NT2/D1 (cell line): Measurements from ENCODE around the gene IFI27L2.

Source experiments
- DNase-seq: peaks from one replicate; pipeline ENCODE4 v3.0.0-alpha.2; 2011; ENCODE audit warnings: low read depth, low spot score
- H3K27me3 ChIP-seq: 2 replicates; pipeline ENCODE4 v1.6.0; 2011; ENCODE audit warnings: mild to moderate bottlenecking; ENCODE audit not compliant: insufficient read length, insufficient read depth
- H3K36me3 ChIP-seq: 2 replicates; pipeline ENCODE4 v1.6.1; 2011; ENCODE audit warnings: mild to moderate bottlenecking, low read length, mixed read lengths; ENCODE audit not compliant: insufficient read depth, insufficient read length
- H3K4me1 ChIP-seq: 2 replicates; pipeline ENCODE4 v1.5.1; 2011; ENCODE audit not compliant: insufficient read depth, insufficient read length
- H3K4me3 ChIP-seq: 2 replicates; pipeline ENCODE4 v1.5.1; 2011; ENCODE audit warnings: low read depth; ENCODE audit not compliant: insufficient read length
- H3K9ac ChIP-seq: 2 replicates; pipeline ENCODE4 v1.6.0; 2011; ENCODE audit warnings: low read depth; ENCODE audit not compliant: insufficient read length
- H3K9me3 ChIP-seq: 2 replicates; pipeline ENCODE4 v1.5.1; 2011; ENCODE audit warnings: mild to moderate bottlenecking, low read length; ENCODE audit not compliant: insufficient read depth
- SUZ12 ChIP-seq: IDR thresholded peaks from 2 replicates; pipeline ENCODE4 v1.6.1; 2011; ENCODE audit not compliant: insufficient read length, insufficient read depth; ENCODE audit errors: extremely low read depth
- YY1 ChIP-seq: IDR thresholded peaks from 2 replicates; pipeline ENCODE4 v1.6.1; 2011; ENCODE audit not compliant: insufficient read length, insufficient read depth
- ZNF274 ChIP-seq: IDR thresholded peaks from 2 replicates; pipeline ENCODE4 v1.6.1; 2011; ENCODE audit warnings: mild to moderate bottlenecking, low read depth, low read length

IFI27L2 gene

DNA sequence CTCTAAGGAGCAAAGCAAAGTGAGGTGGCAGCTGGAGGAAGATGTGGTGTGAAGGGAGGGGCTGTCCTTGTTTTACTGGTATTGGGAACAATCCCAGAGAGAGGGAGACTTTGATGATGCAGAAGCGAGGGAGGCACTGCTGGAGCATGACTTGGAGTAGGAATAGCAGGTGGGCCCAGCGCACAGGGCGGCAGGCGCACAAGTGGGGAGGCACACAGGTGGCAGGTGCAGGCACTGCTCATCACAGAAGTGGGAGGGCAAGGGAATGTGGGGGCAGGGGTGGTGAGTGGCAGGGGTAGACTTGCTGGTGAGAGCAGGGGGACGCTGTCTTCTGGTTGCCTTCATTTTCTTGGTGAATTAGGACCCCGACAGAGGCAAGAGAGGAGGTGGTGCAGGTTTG lies 30.4 kb downstream of the IFI27L2 start:
- no peak for DNase-seq
- TF ChIP-seq YY1 (no peak), SUZ12 (no peak), ZNF274 (no peak)

DNA sequence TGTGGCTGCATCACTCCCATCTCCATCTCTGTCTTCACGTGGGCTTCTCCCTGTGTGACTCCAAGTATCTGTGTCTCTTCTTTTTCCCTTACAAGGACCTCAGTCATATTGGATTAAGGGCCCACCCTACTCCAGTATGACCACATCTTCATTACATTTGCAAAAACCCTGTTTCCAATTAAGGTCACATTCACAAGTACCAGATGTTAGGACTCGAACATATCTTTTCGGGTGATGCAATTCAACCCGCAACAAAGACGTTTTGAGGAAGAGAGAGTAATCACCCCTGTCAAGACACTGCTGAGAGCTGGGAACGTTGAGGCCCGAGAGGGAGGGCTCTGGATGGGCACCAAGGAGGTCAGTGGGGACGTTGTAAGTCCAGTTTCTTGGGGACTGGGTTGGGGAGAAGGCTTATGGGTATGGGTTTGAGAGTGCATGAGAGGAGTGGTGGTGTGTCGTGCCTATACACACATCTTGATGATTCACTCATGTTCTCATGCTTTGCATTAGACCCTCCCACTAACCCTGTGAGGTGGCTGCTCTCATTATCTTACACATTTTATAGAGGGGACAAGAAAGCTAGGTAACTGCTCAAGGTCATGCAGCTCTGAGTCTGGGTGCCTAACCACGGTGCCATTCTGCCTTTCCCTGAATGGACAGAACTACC lies 30.9 kb downstream of the IFI27L2 start:
- no peaks in the 10 kb centered on the region for H3K9me3 ChIP-seq
- no peaks in the 10 kb centered on the region for H3K27me3 ChIP-seq
- TF ChIP-seq YY1 (no peak), SUZ12 (no peak), ZNF274 (no peak)

More for the DNA sequence above, 30.4 kb downstream of the IFI27L2 start:
- Histone ChIP-seq H3K9me3 (no peaks in the 10 kb centered on the region), H3K36me3 (peaks cover 46% of the 10 kb centered on the region), H3K4me1 (no peaks in the 10 kb centered on the region), H3K27me3 (no peaks in the 10 kb centered on the region), H3K4me3 (no peak overlapping the region), H3K9ac (no peak overlapping the region)

DNA sequence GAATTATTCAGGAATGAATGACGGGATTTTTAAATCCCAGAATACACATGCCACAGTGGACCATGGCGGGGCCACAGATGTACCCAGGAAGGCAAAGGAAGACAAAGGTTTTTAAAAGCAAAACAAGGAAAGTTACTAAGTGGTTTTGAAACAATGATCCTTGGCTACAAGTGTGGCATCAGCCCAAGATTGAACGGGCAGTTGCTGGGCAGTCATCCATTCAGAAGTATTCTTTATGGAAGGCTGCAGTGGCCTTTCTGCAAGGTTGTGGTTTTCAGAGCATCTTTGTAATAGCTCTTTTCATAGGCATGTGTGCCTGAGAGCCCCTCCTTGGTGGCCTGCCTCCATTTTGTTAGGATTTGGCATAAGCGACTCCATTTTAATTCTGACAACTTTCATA lies 32.3 kb downstream of the IFI27L2 start:
- no peaks in the 10 kb centered on the region for H3K4me1 ChIP-seq
- H3K9ac ChIP-seq, result no peak overlapping the region
- no peaks in the 10 kb centered on the region for H3K9me3 ChIP-seq
- H3K36me3 ChIP-seq, result peaks cover 34% of the 10 kb centered on the region
- no peak for DNase-seq
- TF ChIP-seq YY1 (no peak), SUZ12 (no peak), ZNF274 (no peak)
- no peak overlapping the region for H3K4me3 ChIP-seq
- H3K27me3 ChIP-seq, result no peaks in the 10 kb centered on the region

More for the DNA sequence above, 30.9 kb downstream of the IFI27L2 start:
- Histone ChIP-seq H3K4me1 (no peaks in the 10 kb centered on the region), H3K4me3 (no peak overlapping the region), H3K9ac (no peak overlapping the region), H3K36me3 (peaks cover 41% of the 10 kb centered on the region)
- no peak for DNase-seq

DNA sequence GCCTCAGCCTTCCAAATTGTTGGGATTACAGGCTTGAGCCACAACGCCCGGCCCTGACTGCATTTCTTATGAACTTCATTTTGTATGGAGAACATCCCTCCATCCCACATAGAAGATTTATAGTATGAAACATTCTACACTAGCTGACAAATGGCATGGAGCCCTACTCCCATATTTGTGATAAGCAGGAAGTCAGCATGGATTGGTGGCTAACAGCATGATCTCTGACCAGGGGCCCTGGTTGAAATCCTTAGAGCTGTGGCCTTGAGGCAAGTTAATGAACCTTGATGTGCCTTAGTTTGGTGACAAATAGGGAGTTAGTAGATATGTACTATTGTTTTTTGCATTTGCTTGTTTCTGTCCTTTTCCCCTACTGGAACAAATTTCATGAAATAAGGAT lies 36.0 kb downstream of the IFI27L2 start:
- no peaks in the 10 kb centered on the region for H3K27me3 ChIP-seq
- H3K9ac ChIP-seq, result no peak overlapping the region
- H3K36me3 ChIP-seq, result peaks cover 22% of the 10 kb centered on the region
- H3K9me3 ChIP-seq, result no peaks in the 10 kb centered on the region
- no peak overlapping the region for H3K4me3 ChIP-seq
- TF ChIP-seq ZNF274, result no peak
- TF ChIP-seq YY1, result no peak
- DNase-seq, result no peak
- H3K4me1 ChIP-seq, result no peaks in the 10 kb centered on the region

DNA sequence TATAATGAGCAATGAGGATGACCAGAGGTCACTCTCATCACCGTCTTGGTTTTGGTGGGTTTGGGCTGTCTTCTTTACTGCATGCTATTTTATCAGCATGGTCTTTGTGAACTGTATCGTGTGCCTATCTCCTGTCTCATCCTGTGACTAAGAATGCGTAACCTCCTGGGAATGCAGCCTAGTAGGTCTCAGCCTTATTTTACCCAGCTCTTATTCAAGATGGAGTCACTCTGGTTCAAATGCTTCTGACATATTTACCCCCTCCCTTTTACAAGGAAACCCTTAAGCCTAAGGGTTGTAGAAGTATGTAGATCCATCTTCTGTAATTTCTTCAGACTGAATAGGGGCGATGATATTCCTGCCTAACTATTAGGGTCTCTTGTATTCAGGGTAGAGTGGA lies 39.9 kb downstream of the IFI27L2 start:
- H3K4me3 ChIP-seq, result no peak overlapping the region
- H3K27me3 ChIP-seq, result no peaks in the 10 kb centered on the region
- no peak for DNase-seq
- H3K4me1 ChIP-seq, result no peaks in the 10 kb centered on the region
- peaks cover 3% of the 10 kb centered on the region for H3K36me3 ChIP-seq
- no peak overlapping the region for H3K9ac ChIP-seq
- no peaks in the 10 kb centered on the region for H3K9me3 ChIP-seq
- no peak for TF ChIP-seq SUZ12
- no peak for TF ChIP-seq ZNF274
- no peak for TF ChIP-seq YY1

DNA sequence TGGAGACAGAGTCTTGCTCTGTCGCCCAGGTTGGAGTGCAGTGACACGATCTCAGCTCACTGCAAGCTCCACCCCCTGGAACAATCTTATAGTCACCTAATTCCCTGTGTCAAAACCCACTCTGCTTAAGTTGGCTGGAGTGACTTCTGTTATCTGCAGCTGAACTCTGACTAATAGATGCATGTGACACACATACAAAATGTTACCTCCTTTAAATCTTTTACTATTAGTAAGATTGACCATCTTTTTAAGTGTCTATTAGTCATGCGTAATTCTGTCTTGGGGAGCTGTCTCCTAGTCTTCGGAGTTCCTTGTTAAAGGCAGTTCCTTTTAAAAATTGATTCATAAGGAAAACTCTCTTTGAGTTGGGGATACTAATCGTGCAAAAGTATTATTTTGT lies 40.9 kb downstream of the IFI27L2 start:
- DNase-seq, result no peak
- Histone ChIP-seq H3K27me3 (no peaks in the 10 kb centered on the region), H3K4me1 (no peaks in the 10 kb centered on the region), H3K9me3 (no peaks in the 10 kb centered on the region), H3K9ac (no peak overlapping the region), H3K36me3 (peaks cover 3% of the 10 kb centered on the region), H3K4me3 (no peak overlapping the region)
- TF ChIP-seq SUZ12 (no peak), YY1 (no peak), ZNF274 (no peak)

DNA sequence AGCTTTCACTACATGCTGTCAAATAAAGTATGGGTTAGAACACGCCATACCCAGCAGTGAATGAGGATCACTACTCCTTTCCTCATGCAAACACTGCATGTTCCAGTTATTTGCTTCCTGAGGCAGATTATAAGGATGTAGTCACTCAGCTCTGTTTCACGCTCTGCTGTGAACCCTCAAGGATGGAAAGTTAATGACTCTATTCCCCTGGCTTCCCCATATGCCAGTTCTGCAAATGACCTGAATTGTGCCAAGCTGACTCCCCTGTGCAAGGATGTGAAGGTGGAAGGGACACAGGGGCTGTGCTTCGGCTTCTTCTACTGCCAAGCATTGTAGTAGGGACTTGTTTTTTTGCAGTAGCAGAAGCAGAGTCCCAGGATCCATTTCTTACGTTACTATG lies 41.5 kb downstream of the IFI27L2 start:
- Histone ChIP-seq H3K9ac (no peak overlapping the region), H3K4me1 (no peaks in the 10 kb centered on the region), H3K36me3 (peaks cover 3% of the 10 kb centered on the region), H3K27me3 (no peaks in the 10 kb centered on the region), H3K4me3 (no peak overlapping the region), H3K9me3 (no peaks in the 10 kb centered on the region)
- no peak for DNase-seq
- TF ChIP-seq YY1 (no peak), ZNF274 (no peak), SUZ12 (no peak)

DNA sequence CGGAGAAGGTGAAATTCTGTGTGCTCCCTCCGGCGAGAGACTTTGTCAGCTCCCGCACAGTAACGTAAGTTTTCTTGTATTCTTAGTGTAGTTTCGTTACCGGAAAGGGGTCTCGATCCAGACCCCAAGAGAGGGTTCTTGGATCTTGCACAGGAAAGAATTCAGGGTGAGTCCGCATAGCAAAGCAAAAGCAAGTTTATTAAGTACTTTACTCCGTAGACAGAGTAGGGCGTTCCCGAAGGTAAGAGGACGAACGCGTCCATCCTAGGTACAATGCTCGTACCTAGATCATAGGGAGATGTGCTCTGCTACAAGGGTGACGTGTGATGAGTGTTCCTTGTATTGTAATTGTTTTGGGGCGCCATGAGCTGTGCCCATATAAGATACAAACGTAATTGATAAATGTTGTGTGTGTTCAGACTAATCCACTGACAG lies 48.0 kb downstream of the IFI27L2 start:
- DNase-seq, result no peak
- H3K4me3 ChIP-seq, result peak overlapping the region; percentile 96
- H3K9me3 ChIP-seq, result peaks cover 7% of the 10 kb centered on the region
- H3K4me1 ChIP-seq, result no peaks in the 10 kb centered on the region
- H3K36me3 ChIP-seq, result peaks cover 32% of the 10 kb centered on the region
- no peak for TF ChIP-seq SUZ12
- no peak for TF ChIP-seq YY1
- no peak for TF ChIP-seq ZNF274
- no peaks in the 10 kb centered on the region for H3K27me3 ChIP-seq
- peak overlapping the region; percentile 93 for H3K9ac ChIP-seq
